ENCODE results near the gene KRTAP5-8.

DNA sequence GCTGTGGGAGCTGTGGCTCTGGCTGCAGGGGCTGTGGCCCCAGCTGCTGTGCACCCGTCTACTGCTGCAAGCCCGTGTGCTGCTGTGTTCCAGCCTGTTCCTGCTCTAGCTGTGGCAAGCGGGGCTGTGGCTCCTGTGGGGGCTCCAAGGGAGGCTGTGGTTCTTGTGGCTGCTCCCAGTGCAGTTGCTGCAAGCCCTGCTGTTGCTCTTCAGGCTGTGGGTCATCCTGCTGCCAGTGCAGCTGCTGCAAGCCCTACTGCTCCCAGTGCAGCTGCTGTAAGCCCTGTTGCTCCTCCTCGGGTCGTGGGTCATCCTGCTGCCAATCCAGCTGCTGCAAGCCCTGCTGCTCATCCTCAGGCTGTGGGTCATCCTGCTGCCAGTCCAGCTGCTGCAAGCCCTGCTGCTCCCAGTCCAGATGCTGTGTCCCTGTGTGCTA lies 10.9 kb downstream of the KRTAP5-8 start:
- no peak for TF ChIP-seq FOXK2 (IDR thresholded peaks at IDR 0.05)
- TF ChIP-seq SUZ12 (IDR thresholded peaks at IDR 0.05) = no peak
- TF ChIP-seq ELF4 (IDR thresholded peaks at IDR 0.05) = no peak
- no peak for TF ChIP-seq ZNF384 (IDR thresholded peaks at IDR 0.05)
- TF ChIP-seq HDGF (IDR thresholded peaks at IDR 0.05; ENCODE audit: borderline replicate concordance) = no peak
- no peak for TF ChIP-seq FOXM1 (IDR thresholded peaks at IDR 0.05; ENCODE audit: borderline replicate concordance)
- TF ChIP-seq CTBP1 (IDR thresholded peaks at IDR 0.05; ENCODE audit: borderline replicate concordance) = no peak
- no peak for TF ChIP-seq ARNT (IDR thresholded peaks at IDR 0.05)
- no peak for TF ChIP-seq SP1 (IDR thresholded peaks at IDR 0.05)
- TF ChIP-seq BHLHE40 (IDR thresholded peaks at IDR 0.05; ENCODE audit: borderline replicate concordance) = no peak
- no peak for TF ChIP-seq TARDBP (IDR thresholded peaks at IDR 0.05)
- TF ChIP-seq, protein P1, sequence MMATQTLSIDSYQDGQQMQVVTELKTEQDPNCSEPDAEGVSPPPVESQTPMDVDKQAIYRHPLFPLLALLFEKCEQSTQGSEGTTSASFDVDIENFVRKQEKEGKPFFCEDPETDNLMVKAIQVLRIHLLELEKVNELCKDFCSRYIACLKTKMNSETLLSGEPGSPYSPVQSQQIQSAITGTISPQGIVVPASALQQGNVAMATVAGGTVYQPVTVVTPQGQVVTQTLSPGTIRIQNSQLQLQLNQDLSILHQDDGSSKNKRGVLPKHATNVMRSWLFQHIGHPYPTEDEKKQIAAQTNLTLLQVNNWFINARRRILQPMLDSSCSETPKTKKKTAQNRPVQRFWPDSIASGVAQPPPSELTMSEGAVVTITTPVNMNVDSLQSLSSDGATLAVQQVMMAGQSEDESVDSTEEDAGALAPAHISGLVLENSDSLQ (IDR thresholded peaks at IDR 0.05) = no peak
- TF ChIP-seq L3MBTL2 (conservative IDR thresholded peaks at IDR 0.05) = no peak
- TF ChIP-seq LEF1 (IDR thresholded peaks at IDR 0.05; ENCODE audit: borderline replicate concordance) = no peak
